Endothelial cell of umbilical vein (primary cell): ENCODE data around the gene MALL. TPM values are rescaled to one million over a fixed set of nuclear protein-coding genes. Genes with fewer than 3 reads are reported as not detected.
A peak's percentile ranks its signal among the peaks of the same experiment; 100 is the strongest.
"Not testable (repeated sequence)": the region's sequence is repeated elsewhere in the genome, so short reads cannot be mapped to it uniquely, and the experiment has no call there.

ENCODE experiments used
- BruUV-seq: library from RNA; stranded (reverse); fragments of 400-500 nt; replicated peaks from 2 replicates; lab custom pipeline; 2021; lab: Mats Ljungman, UMichigan
- CTCF ChIA-PET: fragments of 300-600, 350-600 bp; sonication (Branson Sonifier 250); formaldehyde crosslinking; loops from one replicate; lab custom pipeline; 2021; ENCODE audit warnings: antibody characterized with exemption, inconsistent platforms; lab: Charles Lee
- POLR2A ChIA-PET: fragments of 300-600, 350-600 bp; sonication (Branson Sonifier 250); formaldehyde crosslinking; loops from one replicate; lab custom pipeline; 2021; ENCODE audit warnings: antibody characterized with exemption, inconsistent platforms; lab: Charles Lee
- DNase-seq: peaks from one replicate; pipeline ENCODE4 v3.0.0-alpha.2; 2011; ENCODE audit warnings: low read depth, low spot score
- FAIRE-seq: peaks from 2 replicates; lab custom pipeline; 2011; peaks lifted over from hg19 to GRCh38; lab: Jason Lieb, UNC
- H2AFZ ChIP-seq: 2 replicates; pipeline ENCODE4 v1.6.0; 2012; ENCODE audit warnings: low read depth, low read length, control low read depth, inconsistent platforms
- H3K27ac ChIP-seq: 2 replicates; pipeline ENCODE4 v1.5.1; 2011; ENCODE audit warnings: low read depth, mild to moderate bottlenecking, control low read depth, low read length, moderate library complexity; ENCODE audit not compliant: insufficient read depth
- H3K27me3 ChIP-seq, 2 experiments: 2 replicates each; pipeline versions ENCODE4 v1.6.0 to v1.6.1; 2011; ENCODE audit warnings: low read length in 2 of 2, mixed read lengths in 1 of 2; ENCODE audit not compliant: control insufficient read depth in 2 of 2, insufficient read depth in 2 of 2
- H3K36me3 ChIP-seq, 2 experiments: 2 replicates in 1 of 2; 3 replicates in 1 of 2; pipeline ENCODE4 v1.5.1; 2011; ENCODE audit warnings: low read length in 2 of 2, mild to moderate bottlenecking in 1 of 2, moderate library complexity in 1 of 2; ENCODE audit not compliant: control insufficient read depth in 2 of 2, insufficient read depth in 2 of 2; ENCODE audit errors: extremely low read depth in 1 of 2
- H3K4me1 ChIP-seq: 3 replicates; pipeline ENCODE4 v1.5.1; 2011; ENCODE audit warnings: mild to moderate bottlenecking, low read length; ENCODE audit not compliant: control insufficient read depth, insufficient read depth; ENCODE audit errors: extremely low read depth
- H3K4me2 ChIP-seq: 2 replicates; pipeline ENCODE4 v1.6.1; 2011; ENCODE audit warnings: low read length, control low read depth, mixed read lengths; ENCODE audit not compliant: insufficient read depth
- H3K4me3 ChIP-seq, 3 experiments: fragments of 200-600 bp in 1 of 3; sonication (generic), shearing (Covaris generic) in 1 of 3; replicated peaks in 1 of 3; 2 replicates each; pipeline ENCODE4 v1.5.1; 2011 to 2016; ENCODE audit warnings: control low read depth in 3 of 3, low read length in 3 of 3, mild to moderate bottlenecking in 2 of 3, inconsistent platforms in 1 of 3, low read depth in 1 of 3, moderate library complexity in 1 of 3; ENCODE audit not compliant: insufficient read depth in 1 of 3
- H3K79me2 ChIP-seq: 2 replicates; pipeline ENCODE4 v1.6.0; 2012; ENCODE audit warnings: low read length, inconsistent platforms; ENCODE audit not compliant: control insufficient read depth, insufficient read depth
- H3K9ac ChIP-seq: replicated peaks from 2 replicates; pipeline ENCODE3; 2011; ENCODE audit warnings: low read length, control low read depth; ENCODE audit not compliant: insufficient read depth; ENCODE audit errors: extremely low read depth
- H3K9me1 ChIP-seq: replicated peaks from 3 replicates; pipeline ENCODE4 v1.6.0; 2011; ENCODE audit warnings: mild to moderate bottlenecking, low read length; ENCODE audit not compliant: control insufficient read depth, insufficient read depth; ENCODE audit errors: extremely low read depth
- H3K9me3 ChIP-seq: replicated peaks from 2 replicates; pipeline ENCODE4 v1.5.1; 2012; ENCODE audit warnings: low read length, inconsistent platforms; ENCODE audit not compliant: control insufficient read depth, insufficient read depth
- H4K20me1 ChIP-seq: replicated peaks from 2 replicates; pipeline ENCODE3; 2011; ENCODE audit warnings: mild to moderate bottlenecking, low read length; ENCODE audit not compliant: control insufficient read depth, insufficient read depth; ENCODE audit errors: extremely low read depth
- dilution Hi-C: fragments of 300-500 bp; cut with MboI; formaldehyde crosslinking; loops from one replicate; pipeline ENCODE4 v1.15.0; 2019; ENCODE audit warnings: low sequenced_read_pairs; ENCODE audit not compliant: extremely low pct_ligation_motif_present
- intact Hi-C: fragments of 100-400 bp; cut with micrococcal nuclease; formaldehyde crosslinking; loops from one replicate; pipeline ENCODE4 v1.10.0; 2022
- polyA plus RNA-seq, 4 experiments: library from polyadenylated mRNA; depleted of rRNA in 3 of 4; stranded (reverse) in 3 of 4; unstranded in 1 of 4; fragments of >200 nt; gene quantifications; 2 replicates each; pipeline versions ENCODE4 v1.2.1 to v1.2.3, GENCODE V29; 2011 to 2012; ENCODE audit warnings: missing spikeins in 1 of 4
- total RNA-seq: library from RNA; stranded (reverse); gene quantifications from 2 replicates; pipeline ENCODE4 v1.2.3, GENCODE V29; 2021

Gene MALL
- total and polyA plus RNA-seq, 2 donors (not counting 3 experiments of a cell fraction or from before 2014, with no cell fraction given) = 31.5 to 114 TPM

- POLR2A ChIA-PET, intact Hi-C loops, CTCF ChIA-PET, DNase-seq, H3K27ac ChIP-seq, H3K9ac ChIP-seq, H3K4me3 ChIP-seq, H3K27me3 ChIP-seq, H3K79me2 ChIP-seq, H3K4me2 ChIP-seq, dilution Hi-C loops, H3K36me3 ChIP-seq, H3K4me1 ChIP-seq, H4K20me1 ChIP-seq, H3K9me3 ChIP-seq, H2AFZ ChIP-seq, H3K9me1 ChIP-seq, BruUV-seq: not testable (repeated sequence)
- FAIRE-seq = peak; percentile 94
These were observed 63.5 kb downstream of the MALL start for GRCh38 chr2:110052166-110052565.

GRCh38 chr2:110050222-110050621, 65.4 kb downstream of the MALL start:
- DNase-seq, BruUV-seq, H3K9me1 ChIP-seq, H3K36me3 ChIP-seq, intact Hi-C loops, H4K20me1 ChIP-seq, H3K9me3 ChIP-seq, POLR2A ChIA-PET, H3K9ac ChIP-seq, H3K4me1 ChIP-seq, H3K27ac ChIP-seq, H3K27me3 ChIP-seq, H3K79me2 ChIP-seq, H3K4me3 ChIP-seq, H3K4me2 ChIP-seq, CTCF ChIA-PET, H2AFZ ChIP-seq, dilution Hi-C loops, FAIRE-seq: not testable (repeated sequence)

- CTCF ChIA-PET, H3K9me1 ChIP-seq, DNase-seq, POLR2A ChIA-PET, H3K9ac ChIP-seq, H3K27ac ChIP-seq, FAIRE-seq, H4K20me1 ChIP-seq, H3K9me3 ChIP-seq, H3K79me2 ChIP-seq, H3K36me3 ChIP-seq, H3K4me2 ChIP-seq, H3K4me1 ChIP-seq, intact Hi-C loops, H3K4me3 ChIP-seq, BruUV-seq, H3K27me3 ChIP-seq, H2AFZ ChIP-seq, dilution Hi-C loops: not testable (repeated sequence)
These were observed 65.9 kb downstream of the MALL start for GRCh38 chr2:110049769-110050168.

DNA sequence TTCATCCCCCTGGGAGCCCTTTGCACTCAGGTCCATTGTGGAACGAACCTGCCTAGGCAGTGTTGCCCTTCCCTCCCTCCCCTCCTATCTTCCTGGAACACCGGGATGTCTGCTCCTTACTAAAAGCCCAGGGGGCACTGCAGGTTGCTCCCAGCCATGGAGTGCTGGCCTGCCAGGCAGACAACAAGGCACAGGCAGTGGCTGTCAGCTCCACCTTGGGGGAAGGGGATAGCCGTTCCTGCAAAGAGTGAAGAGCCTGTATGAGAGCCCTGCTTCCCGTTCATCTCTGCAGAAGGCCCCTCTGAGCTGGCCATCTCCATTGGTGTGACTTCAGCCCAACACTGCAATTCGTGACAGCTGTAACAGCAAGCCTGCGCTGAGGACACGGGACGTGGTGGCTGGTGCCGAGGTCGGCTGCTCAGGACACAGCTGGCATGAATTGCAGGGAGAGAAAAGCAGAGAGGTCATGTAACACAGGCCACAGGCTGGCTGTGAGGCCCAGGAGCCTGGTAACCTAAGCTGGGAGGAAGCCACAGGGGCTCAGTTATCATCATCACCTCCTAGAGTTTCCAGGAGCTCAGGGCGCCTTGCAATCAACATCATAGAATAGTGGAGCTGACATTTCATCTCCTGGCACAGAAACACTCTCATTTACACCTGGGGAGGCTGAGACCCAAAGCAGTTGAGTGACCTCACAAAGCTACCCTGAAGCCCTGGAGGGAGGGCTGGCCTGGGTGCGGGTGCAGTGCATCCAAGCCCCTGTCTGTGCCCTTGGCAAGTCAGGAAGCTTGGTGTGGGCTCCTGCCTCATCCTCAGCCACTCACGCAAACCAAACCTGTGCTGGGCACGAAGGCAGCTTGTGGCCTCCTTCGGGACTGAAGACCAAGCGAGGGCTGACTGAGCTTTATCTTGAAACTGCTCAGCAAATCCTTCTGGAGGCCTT, 67.1 kb downstream of the MALL start:
- H3K27me3 ChIP-seq, FAIRE-seq, DNase-seq, BruUV-seq, CTCF ChIA-PET, H3K79me2 ChIP-seq, H3K4me3 ChIP-seq, H3K27ac ChIP-seq, H3K9me3 ChIP-seq, H3K9ac ChIP-seq, H3K4me2 ChIP-seq, POLR2A ChIA-PET, intact Hi-C loops, dilution Hi-C loops, H3K4me1 ChIP-seq, H3K36me3 ChIP-seq, H4K20me1 ChIP-seq, H2AFZ ChIP-seq, H3K9me1 ChIP-seq: not testable (repeated sequence)
